Measurements from ENCODE around the gene ALG3.

DNA sequence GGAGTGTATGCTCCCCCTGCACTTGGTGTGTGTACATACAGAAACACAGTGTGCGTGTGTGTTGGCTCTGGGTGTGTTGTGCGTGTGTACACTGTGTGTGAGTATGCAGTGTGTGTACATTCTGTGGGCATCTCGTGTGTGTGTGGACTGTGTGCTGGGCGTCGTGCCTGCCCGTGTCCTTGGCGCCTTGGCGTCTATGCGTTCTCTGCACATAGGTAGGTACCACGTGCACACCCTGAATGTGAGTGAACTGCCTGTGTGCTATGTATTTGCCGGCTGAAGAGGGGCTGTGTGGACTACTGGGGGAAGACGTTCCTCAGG, 26.6 kb upstream of the ALG3 start:
- TF ChIP-seq, protein P1, sequence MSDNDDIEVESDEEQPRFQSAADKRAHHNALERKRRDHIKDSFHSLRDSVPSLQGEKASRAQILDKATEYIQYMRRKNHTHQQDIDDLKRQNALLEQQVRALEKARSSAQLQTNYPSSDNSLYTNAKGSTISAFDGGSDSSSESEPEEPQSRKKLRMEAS (IDR thresholded peaks at IDR 0.05), result no peak
- TF ChIP-seq CEBPB (IDR thresholded peaks at IDR 0.05), result no peak
- TF ChIP-seq, protein P2, sequence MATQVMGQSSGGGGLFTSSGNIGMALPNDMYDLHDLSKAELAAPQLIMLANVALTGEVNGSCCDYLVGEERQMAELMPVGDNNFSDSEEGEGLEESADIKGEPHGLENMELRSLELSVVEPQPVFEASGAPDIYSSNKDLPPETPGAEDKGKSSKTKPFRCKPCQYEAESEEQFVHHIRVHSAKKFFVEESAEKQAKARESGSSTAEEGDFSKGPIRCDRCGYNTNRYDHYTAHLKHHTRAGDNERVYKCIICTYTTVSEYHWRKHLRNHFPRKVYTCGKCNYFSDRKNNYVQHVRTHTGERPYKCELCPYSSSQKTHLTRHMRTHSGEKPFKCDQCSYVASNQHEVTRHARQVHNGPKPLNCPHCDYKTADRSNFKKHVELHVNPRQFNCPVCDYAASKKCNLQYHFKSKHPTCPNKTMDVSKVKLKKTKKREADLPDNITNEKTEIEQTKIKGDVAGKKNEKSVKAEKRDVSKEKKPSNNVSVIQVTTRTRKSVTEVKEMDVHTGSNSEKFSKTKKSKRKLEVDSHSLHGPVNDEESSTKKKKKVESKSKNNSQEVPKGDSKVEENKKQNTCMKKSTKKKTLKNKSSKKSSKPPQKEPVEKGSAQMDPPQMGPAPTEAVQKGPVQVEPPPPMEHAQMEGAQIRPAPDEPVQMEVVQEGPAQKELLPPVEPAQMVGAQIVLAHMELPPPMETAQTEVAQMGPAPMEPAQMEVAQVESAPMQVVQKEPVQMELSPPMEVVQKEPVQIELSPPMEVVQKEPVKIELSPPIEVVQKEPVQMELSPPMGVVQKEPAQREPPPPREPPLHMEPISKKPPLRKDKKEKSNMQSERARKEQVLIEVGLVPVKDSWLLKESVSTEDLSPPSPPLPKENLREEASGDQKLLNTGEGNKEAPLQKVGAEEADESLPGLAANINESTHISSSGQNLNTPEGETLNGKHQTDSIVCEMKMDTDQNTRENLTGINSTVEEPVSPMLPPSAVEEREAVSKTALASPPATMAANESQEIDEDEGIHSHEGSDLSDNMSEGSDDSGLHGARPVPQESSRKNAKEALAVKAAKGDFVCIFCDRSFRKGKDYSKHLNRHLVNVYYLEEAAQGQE (IDR thresholded peaks at IDR 0.05; ENCODE audit: low read depth), result no peak

Data from Ishikawa (cell line).